Activated gamma-delta T cell treated with anti-CD3 and anti-CD28 coated beads, Interleukin-2, amount 50 U/mL, for 16 hours (primary cell): Measurements from ENCODE around the gene BCKDHB.
"Not testable (repeated sequence)": the region's sequence is repeated elsewhere in the genome, so short reads cannot be mapped to it uniquely, and the experiment has no call there.

Experiments
- DNase-seq: peaks from one replicate; pipeline ENCODE4 v3.0.0-alpha.2; 2020; ENCODE audit warnings: low read depth

The BCKDHB gene

GRCh38 chr6:80106418-80107235 is at the start of gene BCKDHB:
Gene BCKDHB, plus strand, starts transcription at chr6:80106671. Its CDS starts 23 bp downstream, at chr6:80106694.
- peak; percentile 97 for DNase-seq

GRCh38 chr6:80060774-80061173 is 45.7 kb upstream of the BCKDHB start:
- no peak for DNase-seq

- DNase-seq = not testable (repeated sequence)
Observed at GRCh38 chr6:80068146-80068545, 38.3 kb upstream of the BCKDHB start.

- DNase-seq = not testable (repeated sequence)
Observed at GRCh38 chr6:80070431-80070830, 36.0 kb upstream of the BCKDHB start.

GRCh38 chr6:80077067-80077466 is 29.4 kb upstream of the BCKDHB start:
- no peak for DNase-seq

GRCh38 chr6:80088637-80089036 is 17.8 kb upstream of the BCKDHB start:
- DNase-seq = no peak

GRCh38 chr6:80091506-80091905 is 15.0 kb upstream of the BCKDHB start:
- no peak for DNase-seq

- DNase-seq = no peak
Observed at GRCh38 chr6:80094017-80094416, 12.5 kb upstream of the BCKDHB start.

GRCh38 chr6:80095600-80095999 is 10.9 kb upstream of the BCKDHB start:
- no peak for DNase-seq

GRCh38 chr6:80098392-80098791 is 8.1 kb upstream of the BCKDHB start:
- no peak for DNase-seq

GRCh38 chr6:80104520-80104919 is 2.0 kb upstream of the BCKDHB start:
- DNase-seq = no peak

- no peak for DNase-seq
Observed at GRCh38 chr6:80105972-80106417, 476 bp upstream of the BCKDHB start.

GRCh38 chr6:80122576-80122975 is 16.1 kb downstream of the BCKDHB start:
- not testable (repeated sequence) for DNase-seq

GRCh38 chr6:80126657-80127345 is 20.3 kb downstream of the BCKDHB start:
- no peak for DNase-seq

GRCh38 chr6:80129485-80129884 is 23.0 kb downstream of the BCKDHB start:
- DNase-seq = no peak

GRCh38 chr6:80133020-80133419 is 26.5 kb downstream of the BCKDHB start:
- DNase-seq = no peak

GRCh38 chr6:80134065-80134464 is 27.6 kb downstream of the BCKDHB start:
- DNase-seq = no peak

- DNase-seq = no peak
Observed at GRCh38 chr6:80142586-80142985, 36.1 kb downstream of the BCKDHB start.

GRCh38 chr6:80143419-80143937 is 37.0 kb downstream of the BCKDHB start:
- no peak for DNase-seq

GRCh38 chr6:80144753-80145315 is 38.4 kb downstream of the BCKDHB start:
- no peak for DNase-seq

- DNase-seq = no peak
Observed at GRCh38 chr6:80145509-80145908, 39.0 kb downstream of the BCKDHB start.

- DNase-seq = no peak
Observed at GRCh38 chr6:80145921-80146320, 39.5 kb downstream of the BCKDHB start.

GRCh38 chr6:80148220-80148619 is 41.7 kb downstream of the BCKDHB start:
- DNase-seq = no peak
